ENCODE results near the gene SLC2A5.
"Not testable (repeated sequence)": the region's sequence is repeated elsewhere in the genome, so short reads cannot be mapped to it uniquely, and the experiment has no call there.

Gene SLC2A5

GRCh38 chr1:9031484-9032259 is 37.8 kb downstream of the SLC2A5 start:
- DNase-seq, result no peak

- DNase-seq, result not testable (repeated sequence)
Observed at GRCh38 chr1:9031077-9031476, 38.4 kb downstream of the SLC2A5 start.

GRCh38 chr1:9028921-9029705 is 40.3 kb downstream of the SLC2A5 start:
- no peak for DNase-seq

- no peak for DNase-seq
Observed at GRCh38 chr1:9027307-9027706, 42.1 kb downstream of the SLC2A5 start.

GRCh38 chr1:9025449-9025848 is 44.0 kb downstream of the SLC2A5 start:
- peak; percentile 70 for DNase-seq

GRCh38 chr1:9024837-9025236 is 44.6 kb downstream of the SLC2A5 start:
- DNase-seq, result no peak

- DNase-seq, result no peak
Observed at GRCh38 chr1:9022773-9023172, 46.7 kb downstream of the SLC2A5 start.

- not testable (repeated sequence) for DNase-seq
Observed at GRCh38 chr1:9022026-9022738, 47.3 kb downstream of the SLC2A5 start.

- DNase-seq, result no peak
Observed at GRCh38 chr1:9020305-9020704, 49.1 kb downstream of the SLC2A5 start.

- DNase-seq, result no peak
Observed at GRCh38 chr1:9019896-9020295, 49.5 kb downstream of the SLC2A5 start.

- peak; percentile 25 for DNase-seq
Observed at GRCh38 chr1:9018333-9018732, 51.1 kb downstream of the SLC2A5 start.

GRCh38 chr1:9016455-9016854 is 53.0 kb downstream of the SLC2A5 start:
- no peak for DNase-seq

GRCh38 chr1:9014475-9015375 is 54.7 kb downstream of the SLC2A5 start:
- DNase-seq, result no peak

GRCh38 chr1:9013819-9014218 is 55.6 kb downstream of the SLC2A5 start:
- no peak for DNase-seq

- DNase-seq, result no peak
Observed at GRCh38 chr1:9010781-9011323, 58.6 kb downstream of the SLC2A5 start.

- DNase-seq, result peak; percentile 8
Observed at GRCh38 chr1:9009438-9010370, 59.7 kb downstream of the SLC2A5 start.

GRCh38 chr1:9008236-9008635 is 61.2 kb downstream of the SLC2A5 start:
- DNase-seq, result no peak

GRCh38 chr1:9006956-9007615 is 62.3 kb downstream of the SLC2A5 start:
- no peak for DNase-seq

- no peak for DNase-seq
Observed at GRCh38 chr1:9005395-9005708, 64.1 kb downstream of the SLC2A5 start.

- DNase-seq, result peak; percentile 63
Observed at GRCh38 chr1:9004700-9005394, 64.6 kb downstream of the SLC2A5 start.

Measured in NCI-H1092 treated with DMSO at 0.1 percent for 48 hours (cell line).